AG09309 (cell line): ENCODE measurements around the gene IL1RAPL1.

Experiments
- DNase-seq: peaks from one replicate; pipeline ENCODE4 v3.0.0-alpha.2; 2010; ENCODE audit warnings: low read depth
- H3K4me3 ChIP-seq: 2 replicates; pipeline ENCODE4 v1.5.1; 2011; ENCODE audit warnings: mild to moderate bottlenecking, low read depth, low read length, moderate library complexity; ENCODE audit not compliant: control insufficient read depth
- CTCF ChIP-seq: IDR thresholded peaks from 2 replicates; pipeline ENCODE4 v1.5.1; 2011; ENCODE audit warnings: mild to moderate bottlenecking, low read depth, low read length, inconsistent platforms; ENCODE audit not compliant: insufficient read depth, control insufficient read depth; ENCODE audit errors: missing control alignments

IL1RAPL1 gene

DNA sequence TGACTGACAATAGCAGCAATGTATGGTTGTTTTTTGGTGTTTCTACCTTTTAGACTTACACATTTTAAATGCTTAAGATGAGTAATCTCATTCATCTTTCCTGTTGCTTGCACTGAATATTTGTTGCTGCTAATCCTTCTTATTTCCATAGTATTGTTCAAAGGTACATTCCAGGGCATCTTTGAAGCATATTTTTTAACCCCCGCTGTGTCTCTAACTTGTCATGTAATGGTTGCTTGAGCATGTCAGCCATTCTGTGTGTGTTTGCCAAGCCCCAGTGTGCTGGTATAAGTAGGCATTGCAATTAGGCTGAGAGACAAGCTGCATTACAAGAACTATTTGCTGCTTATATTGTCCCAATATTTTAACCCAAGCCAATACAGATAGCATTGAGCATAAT, 87.9 kb downstream of the IL1RAPL1 start:
- H3K4me3 ChIP-seq: no peak overlapping the region
- no peak for DNase-seq
- TF ChIP-seq CTCF: no peak

GRCh38 chrX:28693101-28693500, 105.9 kb downstream of the IL1RAPL1 start:
- TF ChIP-seq CTCF: no peak

DNA sequence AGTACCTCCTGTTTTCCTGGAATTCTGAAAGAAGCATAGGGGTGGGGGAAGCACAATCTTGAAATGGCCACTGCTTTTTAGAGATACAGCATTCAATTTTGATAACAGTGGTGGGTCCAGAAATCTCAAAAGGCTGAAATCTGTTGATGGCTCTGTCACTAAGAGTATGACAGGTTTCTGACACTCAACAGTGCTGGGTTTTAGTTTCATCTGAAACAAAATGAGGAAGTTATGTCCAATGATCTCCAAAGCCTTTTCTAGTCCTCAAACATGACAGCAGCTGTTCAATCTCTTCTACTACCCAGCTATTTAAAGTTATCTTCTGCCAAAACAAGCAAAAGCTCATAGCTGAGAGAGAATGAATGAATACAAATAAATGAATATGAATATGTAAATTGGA, 110.5 kb downstream of the IL1RAPL1 start:
- no peak for TF ChIP-seq CTCF
- no peak for DNase-seq
- no peak overlapping the region for H3K4me3 ChIP-seq

More at GRCh38 chrX:28693101-28693500, 105.9 kb downstream of the IL1RAPL1 start:
- no peak for DNase-seq
- no peak overlapping the region for H3K4me3 ChIP-seq

DNA sequence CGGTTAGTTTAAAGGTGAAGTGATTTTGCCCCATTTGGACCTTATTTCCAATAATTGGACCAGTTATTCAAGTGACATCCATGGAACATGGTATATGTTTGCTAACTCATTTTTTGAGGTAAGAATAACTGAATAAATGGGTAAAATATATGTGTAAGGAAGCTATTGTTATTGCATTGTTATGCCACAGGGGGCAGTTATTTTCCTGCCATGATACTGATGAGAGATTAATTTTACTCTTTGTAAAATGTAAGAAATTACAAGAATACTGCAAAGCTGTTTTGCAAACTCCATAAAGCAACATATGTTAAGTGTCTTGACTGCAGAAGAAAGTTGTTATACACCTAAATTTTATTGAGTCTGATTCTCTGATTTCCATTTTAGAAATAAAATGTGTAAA, 114.0 kb downstream of the IL1RAPL1 start:
- H3K4me3 ChIP-seq: no peak overlapping the region
- no peak for DNase-seq
- TF ChIP-seq CTCF: no peak

DNA sequence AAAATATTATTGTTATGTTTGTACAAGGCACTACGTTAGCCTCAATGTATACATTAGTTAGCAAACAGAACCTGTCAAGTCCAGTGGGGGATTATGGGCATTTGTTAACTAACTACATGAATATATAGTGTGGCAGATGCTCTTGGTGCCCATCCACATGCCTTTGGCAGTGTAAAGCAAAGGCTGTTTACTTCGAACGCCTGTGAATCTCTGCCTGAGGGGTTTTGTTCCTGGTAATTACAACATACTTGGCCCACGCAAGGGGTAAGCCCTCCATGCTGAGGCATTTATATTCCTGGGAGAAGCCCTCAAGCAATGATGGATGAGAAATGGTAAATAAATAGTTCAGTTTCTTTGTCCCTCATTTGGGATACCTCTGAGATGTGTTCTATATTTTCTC, 119.7 kb downstream of the IL1RAPL1 start:
- no peak for DNase-seq
- no peak overlapping the region for H3K4me3 ChIP-seq

GRCh38 chrX:28709421-28709820, 122.2 kb downstream of the IL1RAPL1 start:
- DNase-seq: no peak
- no peak for TF ChIP-seq CTCF
- no peak overlapping the region for H3K4me3 ChIP-seq

More for the DNA sequence above, 119.7 kb downstream of the IL1RAPL1 start:
- TF ChIP-seq CTCF: no peak

DNA sequence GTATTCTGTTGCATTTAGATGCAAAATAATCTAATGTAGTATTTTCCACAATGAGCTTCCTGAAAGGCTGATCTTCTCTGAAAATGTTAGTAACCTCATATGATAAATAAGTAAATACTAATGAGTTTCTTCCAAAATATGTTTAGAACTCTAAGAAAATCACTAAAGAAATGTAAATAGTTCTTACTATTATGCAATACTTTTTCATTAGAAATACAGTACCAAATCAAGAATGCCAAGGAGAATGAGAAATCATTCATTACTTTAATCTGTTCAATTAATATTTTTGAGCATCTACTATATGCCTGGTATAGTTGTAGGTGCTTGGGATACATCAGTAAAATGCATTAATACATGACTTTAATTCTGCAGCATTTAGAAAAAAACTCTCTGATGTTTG, 130.6 kb downstream of the IL1RAPL1 start:
- no peak for DNase-seq
- no peak overlapping the region for H3K4me3 ChIP-seq
- TF ChIP-seq CTCF: no peak
